ENCODE data around the gene ENDOV. TPM values are rescaled to one million over a fixed set of nuclear protein-coding genes. Genes with fewer than 3 reads are reported as not detected.

Gene ENDOV
- total and polyA plus RNA-seq, 2 donors (not counting 3 experiments of a cell fraction or from before 2014, with no cell fraction given): 20.4 to 25.9 TPM

DNA sequence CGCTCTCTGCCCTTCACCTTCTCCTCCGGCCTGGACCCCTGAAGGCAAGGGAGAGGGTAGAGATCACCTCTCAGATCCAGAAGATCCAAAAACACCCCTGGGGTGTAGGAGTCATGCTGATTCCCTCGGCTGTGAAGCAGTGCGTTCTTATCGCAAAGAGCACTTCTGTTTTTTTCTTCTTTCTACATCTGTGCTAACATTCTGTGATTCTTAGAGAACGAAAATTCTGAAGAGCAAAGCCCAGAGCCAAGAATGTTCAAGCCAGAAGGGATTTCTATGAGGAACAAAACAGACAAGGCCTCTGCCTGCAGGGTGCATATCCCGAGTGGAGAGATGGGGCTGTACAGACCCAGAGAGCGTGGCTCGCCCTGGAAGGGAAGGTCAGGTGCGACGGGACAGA is 44.3 kb downstream of the ENDOV start:
- H3K4me1 ChIP-seq (ENCODE audit: control insufficient read depth, extremely low read depth, insufficient read depth, low read length): peaks cover 6% of the 10 kb centered on the region
- intact Hi-C loops (cut with micrococcal nuclease) (no loop called here), dilution Hi-C loops (cut with MboI; ENCODE audit: extremely low pct_ligation_motif_present, low sequenced_read_pairs) (no loop called here)
- no peak for TF ChIP-seq MAX (IDR thresholded peaks at IDR 0.05; ENCODE audit: insufficient read depth, insufficient read length)
- no peak for TF ChIP-seq JUN (IDR thresholded peaks at IDR 0.05; ENCODE audit: borderline replicate concordance, insufficient read depth, insufficient read length, low read depth)
- no peak for TF ChIP-seq MYC (IDR thresholded peaks at IDR 0.05; ENCODE audit: low read depth, low read length)
- TF ChIP-seq, protein P1, sequence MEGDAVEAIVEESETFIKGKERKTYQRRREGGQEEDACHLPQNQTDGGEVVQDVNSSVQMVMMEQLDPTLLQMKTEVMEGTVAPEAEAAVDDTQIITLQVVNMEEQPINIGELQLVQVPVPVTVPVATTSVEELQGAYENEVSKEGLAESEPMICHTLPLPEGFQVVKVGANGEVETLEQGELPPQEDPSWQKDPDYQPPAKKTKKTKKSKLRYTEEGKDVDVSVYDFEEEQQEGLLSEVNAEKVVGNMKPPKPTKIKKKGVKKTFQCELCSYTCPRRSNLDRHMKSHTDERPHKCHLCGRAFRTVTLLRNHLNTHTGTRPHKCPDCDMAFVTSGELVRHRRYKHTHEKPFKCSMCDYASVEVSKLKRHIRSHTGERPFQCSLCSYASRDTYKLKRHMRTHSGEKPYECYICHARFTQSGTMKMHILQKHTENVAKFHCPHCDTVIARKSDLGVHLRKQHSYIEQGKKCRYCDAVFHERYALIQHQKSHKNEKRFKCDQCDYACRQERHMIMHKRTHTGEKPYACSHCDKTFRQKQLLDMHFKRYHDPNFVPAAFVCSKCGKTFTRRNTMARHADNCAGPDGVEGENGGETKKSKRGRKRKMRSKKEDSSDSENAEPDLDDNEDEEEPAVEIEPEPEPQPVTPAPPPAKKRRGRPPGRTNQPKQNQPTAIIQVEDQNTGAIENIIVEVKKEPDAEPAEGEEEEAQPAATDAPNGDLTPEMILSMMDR (IDR thresholded peaks at IDR 0.05; ENCODE audit: extremely low read depth in 1 of 2, insufficient read depth in 1 of 2, low read depth in 1 of 2, low read length in 2 of 2): no peak
- no peak for TF ChIP-seq POLR2A (IDR thresholded peaks at IDR 0.05; ENCODE audit: low read depth, low read length)
- no peak for TF ChIP-seq POLR2AphosphoS5 (IDR thresholded peaks at IDR 0.05; ENCODE audit: insufficient read depth, low read depth, low read length)
- no peak for TF ChIP-seq FOS (IDR thresholded peaks at IDR 0.05; ENCODE audit: borderline replicate concordance, insufficient read depth, low read length)
- no peak for TF ChIP-seq EZH2 (IDR thresholded peaks at IDR 0.05; ENCODE audit: borderline replicate concordance, low read depth, low read length, severe bottlenecking)
- TF ChIP-seq GATA2 (IDR thresholded peaks at IDR 0.05; ENCODE audit: insufficient read depth, insufficient read length, low read depth, low read length): no peak
- CTCF ChIA-PET: interaction anchor here (1.3 kb wide), 1 partner anchor 468 kb away, joined by 3 read pairs; no protein-coding TSS in a partner anchor
- no peak overlapping the region for H2AFZ ChIP-seq (ENCODE audit: low read depth, low read length)
- no peaks in the 10 kb centered on the region for H3K9me1 ChIP-seq (replicated peaks; ENCODE audit: control insufficient read depth, extremely low read depth, insufficient read depth, low read length)
- FAIRE-seq (no peak), DNase-seq (ENCODE audit: low read depth, low spot score) (no peak)
- no peaks in the 10 kb centered on the region for H3K79me2 ChIP-seq (ENCODE audit: control insufficient read depth, insufficient read depth, low read length)
- POLR2A ChIA-PET: no interaction called here
- peaks cover 2 to 9% of the 10 kb centered on the region in 2 experiments for H3K27me3 ChIP-seq (ENCODE audit: control insufficient read depth in 2 of 2, insufficient read depth in 2 of 2, low read length in 2 of 2)
- no TSS peak for BruUV-seq (replicated peaks)
- H3K9ac ChIP-seq (replicated peaks; ENCODE audit: extremely low read depth, insufficient read depth, low read length): no peak overlapping the region
- H4K20me1 ChIP-seq (replicated peaks; ENCODE audit: control insufficient read depth, extremely low read depth, insufficient read depth, low read length): no peaks in the 10 kb centered on the region
- no peak overlapping the region for H3K27ac ChIP-seq (ENCODE audit: insufficient read depth, low read depth, low read length)
- H3K9me3 ChIP-seq (replicated peaks; ENCODE audit: control insufficient read depth, insufficient read depth, low read length): no peaks in the 10 kb centered on the region
- no peaks in the 10 kb centered on the region for H3K36me3 ChIP-seq (ENCODE audit: control insufficient read depth in 2 of 2, extremely low read depth in 1 of 2, insufficient read depth in 2 of 2, low read length in 2 of 2)
- no peak overlapping the region for H3K4me3 ChIP-seq (replicated peaks in 1 of 3; ENCODE audit: insufficient read depth in 1 of 3, low read depth in 1 of 3, low read length in 3 of 3)
- H3K4me2 ChIP-seq (ENCODE audit: insufficient read depth, low read length): no peak overlapping the region

Measured in endothelial cell of umbilical vein (primary cell).